ENCODE results near the gene LY9.
A peak's percentile ranks its signal among the peaks of the same experiment; 100 is the strongest.

Gene LY9

GRCh38 chr1:160795951-160796383, at the start of gene LY9:
Gene LY9, plus strand, starts transcription at chr1:160796174. Its CDS starts 14 bp downstream, at chr1:160796188.
- no peak for TF ChIP-seq ZFX (IDR thresholded peaks at IDR 0.05; ENCODE audit: borderline replicate concordance)
- H3K27ac ChIP-seq = no peak within 1 kb of the TSS

- no peak overlapping the region for H3K27ac ChIP-seq
- no peak for TF ChIP-seq ZFX (IDR thresholded peaks at IDR 0.05; ENCODE audit: borderline replicate concordance)
- TF ChIP-seq CTCF (IDR thresholded peaks at IDR 0.05) = no peak
Measured at GRCh38 chr1:160746836-160747500, 49.0 kb upstream of the LY9 start.

GRCh38 chr1:160747717-160748116, 48.3 kb upstream of the LY9 start:
- no peak for TF ChIP-seq ZFX (IDR thresholded peaks at IDR 0.05; ENCODE audit: borderline replicate concordance)
- no peak for TF ChIP-seq CTCF (IDR thresholded peaks at IDR 0.05)
- H3K27ac ChIP-seq = no peak overlapping the region

- TF ChIP-seq ZFX (IDR thresholded peaks at IDR 0.05; ENCODE audit: borderline replicate concordance) (no peak), CTCF (IDR thresholded peaks at IDR 0.05) (peak; percentile 36)
Measured at GRCh38 chr1:160748181-160748877, 47.6 kb upstream of the LY9 start.

GRCh38 chr1:160748878-160749269, 47.1 kb upstream of the LY9 start:
- TF ChIP-seq CTCF (IDR thresholded peaks at IDR 0.05) = no peak
- no peak for TF ChIP-seq ZFX (IDR thresholded peaks at IDR 0.05; ENCODE audit: borderline replicate concordance)
- no peak overlapping the region for H3K27ac ChIP-seq

More at GRCh38 chr1:160748181-160748877, 47.6 kb upstream of the LY9 start:
- no peak overlapping the region for H3K27ac ChIP-seq

- H3K27ac ChIP-seq = no peak overlapping the region
- TF ChIP-seq CTCF (IDR thresholded peaks at IDR 0.05) (no peak), ZFX (IDR thresholded peaks at IDR 0.05; ENCODE audit: borderline replicate concordance) (no peak)
Measured at GRCh38 chr1:160750608-160751007, 45.4 kb upstream of the LY9 start.

- TF ChIP-seq ZFX (IDR thresholded peaks at IDR 0.05; ENCODE audit: borderline replicate concordance) (no peak), CTCF (IDR thresholded peaks at IDR 0.05) (no peak)
- H3K27ac ChIP-seq = no peak overlapping the region
Measured at GRCh38 chr1:160752406-160752805, 43.6 kb upstream of the LY9 start.
